Skeletal muscle tissue (tissue), 4 donors: ENCODE measurements around the gene PLPP4. TPM values are rescaled to one million over a fixed set of nuclear protein-coding genes. Genes with fewer than 3 reads are reported as not detected.
"Not testable (repeated sequence)": the region's sequence is repeated elsewhere in the genome, so short reads cannot be mapped to it uniquely, and the experiment has no call there.

ENCODE experiments used
- H3K27ac ChIP-seq: one replicate; pipeline ENCODE4 v1.7.0; 2013; ENCODE audit warnings: mild to moderate bottlenecking, low read depth, low read length, inconsistent platforms
- H3K27me3 ChIP-seq, 3 donors: one replicate each; pipeline ENCODE4 v1.7.0; 2013; ENCODE audit warnings: low read length in 3 of 3; ENCODE audit not compliant: control insufficient read depth in 3 of 3, insufficient read depth in 3 of 3
- H3K36me3 ChIP-seq, 3 donors: one replicate each; pipeline ENCODE4 v1.7.0; 2013; ENCODE audit warnings: low read length in 3 of 3; ENCODE audit not compliant: control insufficient read depth in 3 of 3, insufficient read depth in 3 of 3
- H3K4me1 ChIP-seq, 3 donors: one replicate each; pipeline ENCODE4 v1.7.0; 2013; ENCODE audit warnings: low read length in 3 of 3, mild to moderate bottlenecking in 3 of 3; ENCODE audit not compliant: control insufficient read depth in 3 of 3, insufficient read depth in 3 of 3
- H3K4me3 ChIP-seq, 3 donors: one replicate each; pipeline ENCODE4 v1.7.0; 2013; ENCODE audit warnings: low read length in 3 of 3
- H3K9ac ChIP-seq, 3 donors: one replicate each; pipeline ENCODE4 v1.7.0; 2013; ENCODE audit warnings: low read length in 3 of 3, mild to moderate bottlenecking in 3 of 3, moderate library complexity in 2 of 3, low read depth in 1 of 3
- H3K9me3 ChIP-seq, 3 donors: one replicate each; pipeline ENCODE4 v1.7.0; 2013; ENCODE audit warnings: low read length in 3 of 3; ENCODE audit not compliant: control insufficient read depth in 3 of 3
- total RNA-seq: library from RNA; depleted of rRNA; stranded (reverse); fragments of >200 nt; gene quantifications from one replicate; pipeline ENCODE4 v1.2.3, GENCODE V29; 2014
- donor health status: Osteomylitis.

The PLPP4 gene
- total RNA-seq, 1 donor from 2014 or later, result 0.52 TPM

- Histone ChIP-seq H3K27me3 (peaks cover 0 to 4% (median 0%) of the 10 kb centered on the region in 3 donors), H3K9ac (no peak overlapping the region), H3K9me3 (no peaks in the 10 kb centered on the region), H3K4me3 (no peak overlapping the region), H3K4me1 (no peaks in the 10 kb centered on the region), H3K27ac (no peak overlapping the region), H3K36me3 (no peaks in the 10 kb centered on the region)
Measured at GRCh38 chr10:120495226-120496009, 38.4 kb downstream of the PLPP4 start.

GRCh38 chr10:120499883-120500282 is 42.9 kb downstream of the PLPP4 start:
- H3K9ac ChIP-seq, result no peak overlapping the region
- H3K4me3 ChIP-seq, result no peak overlapping the region
- peaks cover 0 to 4% (median 0%) of the 10 kb centered on the region in 3 donors for H3K27me3 ChIP-seq
- no peaks in the 10 kb centered on the region for H3K36me3 ChIP-seq
- no peaks in the 10 kb centered on the region for H3K9me3 ChIP-seq
- no peaks in the 10 kb centered on the region for H3K4me1 ChIP-seq
- H3K27ac ChIP-seq, result no peak overlapping the region

- no peaks in the 10 kb centered on the region for H3K36me3 ChIP-seq
- H3K9me3 ChIP-seq, result no peaks in the 10 kb centered on the region
- peaks cover 0 to 4% (median 0%) of the 10 kb centered on the region in 3 donors for H3K27me3 ChIP-seq
- H3K9ac ChIP-seq, result no peak overlapping the region
- no peak overlapping the region for H3K27ac ChIP-seq
- H3K4me1 ChIP-seq, result no peaks in the 10 kb centered on the region
- no peak overlapping the region for H3K4me3 ChIP-seq
Measured at GRCh38 chr10:120503689-120504088, 46.7 kb downstream of the PLPP4 start.

- H3K4me3 ChIP-seq, H3K36me3 ChIP-seq, H3K27me3 ChIP-seq, H3K9me3 ChIP-seq, H3K27ac ChIP-seq, H3K4me1 ChIP-seq, H3K9ac ChIP-seq: not testable (repeated sequence)
Measured at GRCh38 chr10:120504227-120504626, 47.2 kb downstream of the PLPP4 start.

- H3K9ac ChIP-seq, result no peak overlapping the region
- H3K9me3 ChIP-seq, result no peaks in the 10 kb centered on the region
- H3K4me1 ChIP-seq, result no peaks in the 10 kb centered on the region
- H3K27me3 ChIP-seq, result no peaks in the 10 kb centered on the region
- H3K27ac ChIP-seq, result no peak overlapping the region
- H3K4me3 ChIP-seq, result no peak overlapping the region
- no peaks in the 10 kb centered on the region for H3K36me3 ChIP-seq
Measured at GRCh38 chr10:120505056-120505455, 48.0 kb downstream of the PLPP4 start.

GRCh38 chr10:120505866-120506265 is 48.8 kb downstream of the PLPP4 start:
- Histone ChIP-seq H3K4me1 (no peaks in the 10 kb centered on the region), H3K9ac (no peak overlapping the region), H3K27me3 (no peaks in the 10 kb centered on the region), H3K9me3 (no peaks in the 10 kb centered on the region), H3K4me3 (no peak overlapping the region), H3K36me3 (no peaks in the 10 kb centered on the region), H3K27ac (no peak overlapping the region)

GRCh38 chr10:120506674-120507073 is 49.6 kb downstream of the PLPP4 start:
- no peak overlapping the region for H3K27ac ChIP-seq
- H3K9me3 ChIP-seq, result no peaks in the 10 kb centered on the region
- H3K27me3 ChIP-seq, result no peaks in the 10 kb centered on the region
- H3K9ac ChIP-seq, result no peak overlapping the region
- H3K4me3 ChIP-seq, result no peak overlapping the region
- H3K36me3 ChIP-seq, result no peaks in the 10 kb centered on the region
- H3K4me1 ChIP-seq, result no peaks in the 10 kb centered on the region

GRCh38 chr10:120507175-120507574 is 50.1 kb downstream of the PLPP4 start:
- Histone ChIP-seq H3K9me3 (no peaks in the 10 kb centered on the region), H3K27me3 (no peaks in the 10 kb centered on the region), H3K9ac (no peak overlapping the region), H3K36me3 (no peaks in the 10 kb centered on the region), H3K4me1 (no peaks in the 10 kb centered on the region), H3K4me3 (no peak overlapping the region), H3K27ac (no peak overlapping the region)

- Histone ChIP-seq H3K27ac (no peak overlapping the region), H3K4me3 (no peak overlapping the region), H3K27me3 (no peaks in the 10 kb centered on the region), H3K4me1 (no peaks in the 10 kb centered on the region), H3K36me3 (no peaks in the 10 kb centered on the region), H3K9me3 (no peaks in the 10 kb centered on the region), H3K9ac (no peak overlapping the region)
Measured at GRCh38 chr10:120507651-120508050, 50.6 kb downstream of the PLPP4 start.

GRCh38 chr10:120508393-120508792 is 51.4 kb downstream of the PLPP4 start:
- no peak overlapping the region for H3K4me3 ChIP-seq
- H3K27me3 ChIP-seq, result no peaks in the 10 kb centered on the region
- no peak overlapping the region for H3K27ac ChIP-seq
- H3K9ac ChIP-seq, result no peak overlapping the region
- H3K36me3 ChIP-seq, result no peaks in the 10 kb centered on the region
- H3K9me3 ChIP-seq, result no peaks in the 10 kb centered on the region
- H3K4me1 ChIP-seq, result no peaks in the 10 kb centered on the region
